Type B pancreatic cell (in vitro differentiated cells): Measurements from ENCODE around the gene OSM. TPM values are rescaled to one million over a fixed set of nuclear protein-coding genes. Genes with fewer than 3 reads are reported as not detected.

Source experiments
- DNase-seq: peaks from one replicate; pipeline ENCODE4 v3.0.0; 2021; ENCODE audit warnings: mixed read lengths; ENCODE audit not compliant: unreplicated experiment; ENCODE audit errors: extremely low spot score
- H3K27ac Mint-ChIP-seq: 2 replicates; pipeline ENCODE4 v1.8.0; 2021; ENCODE audit warnings: mild to moderate bottlenecking, mixed read lengths
- H3K27me3 Mint-ChIP-seq: 2 replicates; pipeline ENCODE4 v1.8.0; 2021; ENCODE audit warnings: mixed read lengths
- H3K36me3 Mint-ChIP-seq: 2 replicates; pipeline ENCODE4 v1.8.0; 2021; ENCODE audit warnings: mixed read lengths
- H3K4me1 Mint-ChIP-seq: one replicate; pipeline ENCODE4 v1.8.0; 2021; ENCODE audit warnings: mixed read lengths; ENCODE audit not compliant: unreplicated experiment
- H3K4me3 Mint-ChIP-seq: 2 replicates; pipeline ENCODE4 v1.8.0; 2021; ENCODE audit warnings: mild to moderate bottlenecking, mixed read lengths
- H3K9me3 Mint-ChIP-seq: 2 replicates; pipeline ENCODE4 v1.8.0; 2021; ENCODE audit warnings: mixed read lengths
- total RNA-seq: library from RNA; stranded (reverse); gene quantifications from 2 replicates; pipeline ENCODE4 v1.2.1, GENCODE V29; 2021; ENCODE audit warnings: low replicate concordance
- TF ChIP-seq, protein P1 (sequence below): fragments of 200-600 bp; sonication (generic); conservative IDR thresholded peaks from 2 replicates; pipeline ENCODE4 v1.5.0; 2021; ENCODE audit warnings: antibody characterized with exemption, mild to moderate bottlenecking

The OSM gene
- total RNA-seq, 1 donor from 2014 or later: not detected

GRCh38 chr22:30254314-30254713 lies 12.3 kb downstream of the OSM start:
- Mint-ChIP-seq H3K27me3 (no peaks in the 10 kb centered on the region), H3K27ac (no peak overlapping the region), H3K4me1 (peaks cover 16% of the 10 kb centered on the region), H3K9me3 (no peaks in the 10 kb centered on the region), H3K36me3 (no peaks in the 10 kb centered on the region), H3K4me3 (no peak overlapping the region)
- TF ChIP-seq, protein P1, sequence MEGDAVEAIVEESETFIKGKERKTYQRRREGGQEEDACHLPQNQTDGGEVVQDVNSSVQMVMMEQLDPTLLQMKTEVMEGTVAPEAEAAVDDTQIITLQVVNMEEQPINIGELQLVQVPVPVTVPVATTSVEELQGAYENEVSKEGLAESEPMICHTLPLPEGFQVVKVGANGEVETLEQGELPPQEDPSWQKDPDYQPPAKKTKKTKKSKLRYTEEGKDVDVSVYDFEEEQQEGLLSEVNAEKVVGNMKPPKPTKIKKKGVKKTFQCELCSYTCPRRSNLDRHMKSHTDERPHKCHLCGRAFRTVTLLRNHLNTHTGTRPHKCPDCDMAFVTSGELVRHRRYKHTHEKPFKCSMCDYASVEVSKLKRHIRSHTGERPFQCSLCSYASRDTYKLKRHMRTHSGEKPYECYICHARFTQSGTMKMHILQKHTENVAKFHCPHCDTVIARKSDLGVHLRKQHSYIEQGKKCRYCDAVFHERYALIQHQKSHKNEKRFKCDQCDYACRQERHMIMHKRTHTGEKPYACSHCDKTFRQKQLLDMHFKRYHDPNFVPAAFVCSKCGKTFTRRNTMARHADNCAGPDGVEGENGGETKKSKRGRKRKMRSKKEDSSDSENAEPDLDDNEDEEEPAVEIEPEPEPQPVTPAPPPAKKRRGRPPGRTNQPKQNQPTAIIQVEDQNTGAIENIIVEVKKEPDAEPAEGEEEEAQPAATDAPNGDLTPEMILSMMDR: no peak
- DNase-seq: no peak

DNA sequence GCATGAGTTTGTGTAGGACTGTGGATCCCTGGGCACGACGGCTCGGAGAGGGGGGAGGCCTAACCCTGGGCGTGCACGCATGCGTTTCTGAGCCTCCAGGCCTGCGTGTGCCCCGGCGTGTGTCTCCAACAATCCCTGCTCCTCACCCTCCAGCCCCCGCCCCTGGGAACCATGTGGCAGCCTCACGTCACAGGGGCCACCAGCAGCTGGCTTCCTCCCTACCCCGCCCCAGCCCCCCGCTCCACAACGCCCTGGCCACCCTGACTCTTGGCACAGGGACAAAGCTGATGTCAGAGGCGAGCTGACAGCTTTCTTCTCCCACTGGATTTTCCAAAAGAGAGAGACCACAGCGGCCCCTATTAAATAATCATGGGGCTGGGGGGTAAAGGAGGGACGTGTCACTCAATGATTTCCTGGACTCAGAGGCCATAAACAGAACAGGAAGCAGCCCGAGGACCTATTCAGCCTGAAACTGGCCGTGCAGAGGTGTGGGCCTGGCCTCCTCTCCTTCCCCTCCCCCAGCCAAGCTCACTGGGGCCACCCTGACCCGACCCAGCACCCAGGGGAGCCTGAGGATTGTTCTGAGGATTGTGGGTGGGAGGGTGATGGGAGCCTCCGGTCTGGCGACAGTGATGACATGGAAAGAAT lies 13.3 kb downstream of the OSM start:
- TF ChIP-seq, protein P1: no peak
- Mint-ChIP-seq H3K9me3 (no peaks in the 10 kb centered on the region), H3K27ac (peak overlapping the region; percentile 35)

GRCh38 chr22:30252411-30253204 lies 14.0 kb downstream of the OSM start:
- Mint-ChIP-seq H3K27ac (peak overlapping the region; percentile 35), H3K4me3 (peak overlapping the region; percentile 49), H3K27me3 (peaks cover 6% of the 10 kb centered on the region)

More for the DNA sequence above, 13.3 kb downstream of the OSM start:
- peaks cover 3% of the 10 kb centered on the region for H3K27me3 Mint-ChIP-seq
- H3K36me3 Mint-ChIP-seq: no peaks in the 10 kb centered on the region
- no peak for DNase-seq
- H3K4me1 Mint-ChIP-seq: peaks cover 20% of the 10 kb centered on the region
- H3K4me3 Mint-ChIP-seq: peak overlapping the region; percentile 49

GRCh38 chr22:30251711-30252110 lies 14.9 kb downstream of the OSM start:
- H3K4me3 Mint-ChIP-seq: no peak overlapping the region
- no peaks in the 10 kb centered on the region for H3K9me3 Mint-ChIP-seq
- H3K36me3 Mint-ChIP-seq: no peaks in the 10 kb centered on the region
- H3K4me1 Mint-ChIP-seq: peaks cover 28% of the 10 kb centered on the region
- TF ChIP-seq, protein P1: no peak
- H3K27ac Mint-ChIP-seq: peak overlapping the region; percentile 26
- no peak for DNase-seq
- peaks cover 7% of the 10 kb centered on the region for H3K27me3 Mint-ChIP-seq

More at GRCh38 chr22:30252411-30253204, 14.0 kb downstream of the OSM start:
- H3K9me3 Mint-ChIP-seq: no peaks in the 10 kb centered on the region
- TF ChIP-seq, protein P1: no peak
- H3K4me1 Mint-ChIP-seq: peaks cover 25% of the 10 kb centered on the region
- H3K36me3 Mint-ChIP-seq: no peaks in the 10 kb centered on the region
- no peak for DNase-seq

DNA sequence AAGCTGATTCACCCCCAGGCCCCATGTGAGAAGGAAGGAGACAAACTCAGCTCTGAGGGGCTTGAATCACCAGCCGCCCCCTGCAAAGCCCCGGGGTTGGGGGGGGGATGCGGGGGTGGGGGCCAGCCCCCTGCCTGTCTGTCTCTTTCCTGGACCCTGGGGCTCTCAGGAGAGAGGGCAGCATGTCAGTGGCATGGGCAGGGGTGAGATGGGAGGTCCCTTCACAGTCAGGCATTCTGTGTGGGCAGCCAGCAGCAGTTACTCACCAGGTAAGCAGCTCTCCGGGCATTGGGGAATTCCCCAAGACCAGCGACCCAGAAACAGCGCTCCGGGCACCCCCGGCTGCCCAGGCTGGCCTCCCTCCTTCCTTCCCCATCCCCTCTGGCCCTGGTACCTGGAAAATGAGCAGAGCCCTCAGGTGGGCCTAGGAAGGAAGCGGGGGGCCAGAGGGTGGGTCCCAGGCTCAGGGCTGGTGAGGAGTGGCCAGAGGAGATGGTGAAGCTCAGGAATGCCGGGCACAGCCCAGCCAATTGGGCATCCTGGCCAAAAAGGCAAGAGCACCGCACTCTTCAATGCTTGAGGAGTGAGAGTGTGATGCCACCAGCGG lies 15.9 kb downstream of the OSM start:
- Mint-ChIP-seq H3K27ac (no peak overlapping the region), H3K36me3 (no peaks in the 10 kb centered on the region), H3K9me3 (no peaks in the 10 kb centered on the region), H3K4me3 (no peak overlapping the region), H3K27me3 (peaks cover 13% of the 10 kb centered on the region), H3K4me1 (peaks cover 27% of the 10 kb centered on the region)
- DNase-seq: no peak
- TF ChIP-seq, protein P1: no peak
